Jurkat, Clone E6-1 (cell line): Measurements from ENCODE around the gene TMEM108.

Source experiments
- DNase-seq: peaks from one replicate; pipeline ENCODE4 v3.0.0-alpha.2; 2011; ENCODE audit warnings: low read depth, low spot score
- H3K4me3 ChIP-seq: 2 replicates; pipeline ENCODE4 v1.5.1; 2011; ENCODE audit warnings: mild to moderate bottlenecking, low read length, control low read depth, moderate library complexity

TMEM108 gene

DNA sequence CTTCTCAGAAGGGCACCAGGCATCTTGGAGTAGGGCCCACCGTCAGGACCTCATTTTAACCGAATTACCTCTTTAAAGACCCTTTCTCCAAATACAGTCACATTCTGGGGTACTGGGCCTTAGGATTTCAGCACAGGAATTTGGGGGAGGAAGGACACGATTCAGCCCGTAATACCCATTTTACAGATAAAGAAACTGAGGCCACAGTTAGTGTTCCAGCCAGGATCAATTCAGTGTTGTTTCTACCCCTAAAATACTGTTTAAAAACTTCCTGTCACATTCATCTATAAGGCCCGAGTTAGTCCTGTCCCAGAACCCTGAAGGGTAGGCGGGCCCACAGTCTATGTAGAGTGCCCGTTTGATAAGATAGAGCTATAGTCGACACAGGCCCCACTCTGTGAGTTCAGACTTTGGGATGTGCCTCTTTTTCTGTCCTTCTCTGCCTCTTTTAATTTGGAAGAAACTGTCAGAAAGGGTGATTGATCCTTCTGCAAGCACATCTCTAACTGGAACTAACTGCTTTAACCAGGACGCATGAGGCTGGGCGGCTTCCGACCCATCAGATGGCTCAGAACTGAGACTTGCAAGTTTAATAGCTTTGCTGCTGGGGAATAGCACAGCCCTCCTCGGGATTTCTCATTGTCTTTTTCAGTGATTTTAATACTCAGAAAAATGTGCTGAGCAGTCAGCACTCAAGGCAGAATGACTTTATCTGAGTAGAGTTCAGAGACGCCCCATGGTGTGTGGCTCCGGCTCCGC lies 381.1 kb downstream of the TMEM108 start:
- H3K4me3 ChIP-seq: no peak overlapping the region
- no peak for DNase-seq

DNA sequence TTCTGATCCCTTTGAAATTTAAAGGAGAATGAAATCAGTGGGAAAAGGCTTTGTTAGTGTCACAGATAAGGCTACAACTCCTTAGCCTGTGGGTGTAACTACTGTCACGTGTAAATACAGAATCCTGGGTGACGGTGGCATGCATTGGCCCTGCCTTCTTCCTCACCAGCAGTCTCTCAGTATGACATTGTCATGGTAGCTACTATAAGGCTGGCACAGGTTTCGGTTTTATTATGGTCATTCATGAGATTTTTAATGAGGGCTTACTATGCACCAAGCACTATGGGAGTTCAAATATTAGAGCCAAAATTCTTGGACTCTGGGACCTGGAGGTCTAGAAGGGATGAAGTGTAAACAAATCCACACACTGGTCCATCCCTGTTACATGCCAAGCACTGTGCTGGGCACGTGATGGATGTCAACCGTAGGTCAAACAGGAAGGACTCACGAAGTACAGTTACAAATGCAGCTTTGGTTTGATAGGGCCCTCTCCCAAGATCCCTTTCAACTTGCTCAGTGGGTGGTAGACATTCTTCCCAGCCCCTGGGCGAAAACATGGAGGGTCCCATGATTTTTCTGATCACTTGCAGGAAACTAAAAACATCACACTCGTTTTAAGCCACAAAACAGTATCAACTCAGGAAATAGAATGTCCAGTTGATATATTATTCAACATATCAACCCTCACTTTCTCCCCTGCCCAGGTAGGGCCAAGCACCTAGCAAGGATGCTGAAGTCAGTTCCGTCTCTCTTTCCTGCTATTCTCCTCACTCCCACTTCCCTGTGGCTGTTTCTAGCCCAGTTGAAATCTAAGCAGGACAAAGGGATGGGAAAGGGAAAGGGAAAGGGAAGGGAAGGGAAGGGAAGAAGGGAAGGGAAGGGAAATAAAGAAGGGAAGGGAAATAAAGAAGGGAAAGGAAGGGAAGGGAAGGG lies 387.0 kb downstream of the TMEM108 start:
- H3K4me3 ChIP-seq: no peak overlapping the region
- no peak for DNase-seq

DNA sequence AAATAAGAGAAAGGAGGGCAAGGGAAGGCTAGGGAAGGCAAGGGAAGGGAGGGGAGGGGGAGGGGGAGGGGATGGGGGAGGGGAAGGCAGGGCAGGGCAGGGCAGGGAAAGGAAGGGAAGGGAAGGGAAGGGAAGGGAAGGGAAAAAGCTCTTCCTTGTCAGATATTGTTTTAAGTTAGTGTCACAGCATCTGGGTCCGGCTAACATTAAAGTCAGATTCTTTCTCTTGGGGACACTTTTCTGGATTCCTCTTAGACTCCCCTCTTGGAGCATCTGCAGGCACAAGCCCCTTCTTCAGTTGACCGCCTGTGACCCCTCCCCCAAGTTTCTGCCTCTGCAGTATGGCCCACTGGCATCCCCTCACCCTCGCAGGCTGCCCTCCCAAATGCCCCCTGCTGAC lies 387.7 kb downstream of the TMEM108 start:
- no peak overlapping the region for H3K4me3 ChIP-seq
- DNase-seq: no peak

DNA sequence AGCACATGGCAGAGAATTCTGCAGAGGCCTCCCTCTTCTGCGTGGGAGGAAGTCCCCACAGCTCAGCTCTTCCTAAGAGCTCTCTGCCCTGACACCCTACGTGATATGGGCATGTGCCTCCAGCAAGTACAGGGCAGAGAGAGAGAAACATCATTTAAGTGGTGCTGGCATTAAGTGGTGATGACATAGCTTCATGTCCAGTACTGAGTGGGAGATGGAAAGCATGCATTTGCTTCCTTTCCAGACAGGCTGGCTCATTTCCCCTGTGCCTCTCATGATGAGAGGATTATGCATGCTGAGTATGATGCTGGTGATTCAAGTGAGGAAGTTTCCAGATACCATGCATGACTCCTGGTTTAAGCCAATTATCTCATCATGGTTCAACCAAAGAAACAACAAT lies 388.5 kb downstream of the TMEM108 start:
- DNase-seq: no peak
- H3K4me3 ChIP-seq: no peak overlapping the region

DNA sequence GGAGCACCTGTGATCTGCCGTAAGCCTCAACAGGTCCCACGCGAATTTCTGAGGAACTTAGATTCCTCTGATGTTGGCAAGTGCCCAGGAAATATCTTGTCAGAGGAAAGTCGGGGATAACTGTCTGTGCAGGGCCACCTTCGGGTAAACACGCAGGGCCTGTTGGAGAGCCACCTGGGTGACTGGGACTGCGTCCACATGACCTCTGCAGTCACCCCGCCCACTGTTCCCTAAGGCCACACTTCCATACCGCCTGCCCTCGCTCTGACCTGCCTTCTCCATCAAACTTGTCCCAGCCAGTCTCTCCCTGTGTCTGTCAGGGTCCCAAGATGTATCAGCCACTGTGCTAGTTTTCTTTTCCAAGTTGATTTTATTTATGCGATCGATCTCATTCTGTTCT lies 390.4 kb downstream of the TMEM108 start:
- no peak for DNase-seq
- no peak overlapping the region for H3K4me3 ChIP-seq

DNA sequence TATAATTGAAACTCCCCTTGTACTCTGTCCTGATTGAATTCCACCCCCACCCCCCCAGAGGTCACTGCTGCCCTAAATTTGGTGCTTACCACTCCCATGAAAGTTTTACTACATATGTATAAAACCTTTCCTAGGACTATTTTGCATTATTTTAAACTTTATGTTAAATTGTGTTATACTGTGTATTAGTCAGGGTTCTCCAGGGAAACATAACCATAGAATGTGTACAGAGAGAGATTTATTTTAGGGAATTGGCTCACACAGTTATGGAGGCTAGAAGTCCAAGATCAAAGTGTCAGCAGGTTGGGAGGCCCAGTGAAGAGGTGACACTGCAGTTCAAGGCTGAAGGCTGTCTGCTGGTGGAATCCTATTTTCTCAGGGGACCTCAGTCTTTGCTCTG lies 390.9 kb downstream of the TMEM108 start:
- no peak overlapping the region for H3K4me3 ChIP-seq
- DNase-seq: no peak

DNA sequence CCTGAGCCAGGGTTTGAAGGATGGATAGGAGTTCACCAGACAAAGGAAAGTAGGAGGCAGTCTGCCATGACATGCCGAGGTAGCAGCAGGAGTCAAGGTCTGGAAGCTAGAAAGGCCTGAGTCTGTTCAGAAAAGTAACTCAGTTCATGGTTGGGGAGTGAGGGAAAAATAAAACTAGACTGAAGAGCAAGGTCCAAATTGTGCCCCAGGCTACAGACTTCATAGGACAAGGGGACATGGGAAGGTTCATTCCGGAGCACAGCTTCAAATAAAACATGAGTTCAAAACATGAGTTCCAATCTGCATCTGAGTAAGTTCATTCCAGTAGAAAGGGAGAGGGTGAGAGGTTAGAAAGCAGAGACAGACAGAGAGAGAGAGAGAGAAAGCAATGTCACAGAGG lies 401.4 kb downstream of the TMEM108 start:
- H3K4me3 ChIP-seq: no peak overlapping the region
- DNase-seq: no peak

DNA sequence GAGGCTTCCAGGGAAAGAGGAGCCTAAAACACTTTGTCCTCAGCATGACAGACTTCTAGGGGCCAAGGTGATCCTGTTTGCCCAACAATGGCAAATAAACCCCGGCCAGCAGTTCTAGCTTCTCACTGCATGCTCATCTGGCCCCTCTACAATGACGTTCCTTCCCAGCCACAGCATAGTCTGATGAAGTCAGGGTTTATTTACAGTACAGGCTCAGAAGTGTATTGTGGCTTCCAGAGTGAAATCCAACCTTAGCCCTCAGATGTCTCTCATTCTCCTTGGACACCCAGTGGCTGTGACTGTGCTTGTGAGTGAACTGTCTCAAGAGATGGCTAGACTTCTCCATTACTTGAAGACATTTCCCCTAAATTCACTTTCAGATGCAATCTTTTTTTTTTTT lies 402.5 kb downstream of the TMEM108 start:
- no peak for DNase-seq
- H3K4me3 ChIP-seq: no peak overlapping the region

DNA sequence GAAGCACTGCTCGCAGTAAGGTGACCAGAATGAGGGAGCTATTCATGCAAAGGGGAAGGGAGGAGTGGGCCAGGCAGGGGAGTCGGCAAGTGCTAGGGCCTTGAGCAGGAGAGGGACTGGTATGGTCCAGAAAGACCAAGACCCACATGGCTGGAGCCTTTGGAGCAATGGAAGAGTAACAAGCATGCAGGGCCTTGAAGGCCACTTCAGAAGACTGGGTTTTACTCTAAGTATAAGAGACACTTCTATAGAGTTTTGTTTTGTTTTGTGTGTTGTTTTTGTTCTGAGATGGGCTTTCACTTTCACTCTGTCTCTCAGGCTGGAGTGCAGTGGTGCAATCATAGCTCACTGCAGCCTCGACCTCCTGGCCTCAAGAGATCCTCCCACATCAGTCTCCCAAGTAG lies 403.7 kb downstream of the TMEM108 start:
- no peak for DNase-seq
- H3K4me3 ChIP-seq: no peak overlapping the region

DNA sequence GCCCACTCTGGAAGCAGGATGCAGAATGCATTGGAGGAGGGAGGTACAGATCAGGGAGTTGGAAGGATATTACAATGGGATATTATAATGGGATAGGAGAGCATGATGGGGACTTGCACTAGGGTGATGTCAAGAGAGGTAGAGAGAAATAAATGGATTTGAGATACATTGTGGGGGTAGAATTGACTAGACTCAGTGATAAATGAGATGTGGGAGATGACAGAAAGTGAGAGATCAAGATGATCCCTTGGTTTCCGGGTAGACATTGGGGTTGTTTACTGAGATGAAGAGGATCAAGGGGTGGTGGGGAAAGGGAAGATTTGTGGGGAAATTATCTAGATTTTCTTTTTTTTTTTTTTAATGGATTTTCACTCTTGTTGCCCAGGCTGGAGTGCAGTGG lies 404.3 kb downstream of the TMEM108 start:
- no peak for DNase-seq
- H3K4me3 ChIP-seq: no peak overlapping the region

DNA sequence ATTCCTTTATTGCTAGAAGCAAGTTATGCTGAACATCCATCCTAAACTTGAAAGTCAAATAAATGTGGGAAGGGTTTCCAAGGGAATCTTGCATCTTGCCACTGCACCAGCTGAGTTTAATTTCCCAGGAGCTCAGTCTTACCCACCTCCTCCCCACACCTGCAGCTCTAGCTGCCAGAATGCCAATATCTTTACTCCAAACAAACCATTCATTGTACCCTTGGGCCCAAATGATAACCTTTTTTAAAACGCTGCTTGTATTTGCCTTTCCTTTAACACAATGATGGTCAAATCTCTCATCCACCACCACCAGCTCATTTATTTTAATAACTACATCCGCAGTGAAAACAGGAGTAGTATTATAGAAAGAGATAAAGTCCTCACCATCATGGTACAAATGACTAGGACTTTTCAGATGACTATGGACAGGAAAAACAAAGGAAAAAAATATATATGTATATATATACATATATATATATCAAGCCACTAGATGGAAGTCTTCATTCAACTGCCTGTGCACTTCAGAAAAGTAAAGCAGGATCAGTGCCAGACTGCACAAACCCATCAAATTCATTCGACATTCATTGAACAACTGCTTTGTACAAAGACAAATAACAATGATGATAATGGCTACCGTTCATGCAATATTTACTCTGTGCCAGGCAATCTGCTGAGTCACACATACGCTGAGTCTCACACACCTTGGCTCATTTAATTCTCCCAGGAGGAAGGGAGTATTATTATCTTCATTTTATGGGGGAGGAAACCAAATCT lies 405.6 kb downstream of the TMEM108 start:
- H3K4me3 ChIP-seq: no peak overlapping the region
- DNase-seq: no peak

DNA sequence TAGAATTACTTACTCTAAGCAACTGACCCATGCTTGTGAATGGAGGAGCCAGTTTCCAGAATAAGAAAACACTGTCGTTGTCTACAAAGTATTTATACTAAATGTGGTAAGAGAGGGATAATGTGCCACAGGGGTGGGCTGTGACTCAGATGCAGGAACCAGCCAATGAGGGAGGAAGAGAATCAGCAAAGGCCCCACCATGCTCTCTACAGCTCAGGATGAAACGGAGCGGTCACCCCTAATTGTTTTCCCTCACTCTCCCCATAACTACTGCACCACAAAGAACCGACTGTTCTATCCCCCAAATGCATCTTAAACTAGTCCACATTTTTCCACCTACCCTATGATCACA lies 406.2 kb downstream of the TMEM108 start:
- DNase-seq: no peak
- H3K4me3 ChIP-seq: no peak overlapping the region

DNA sequence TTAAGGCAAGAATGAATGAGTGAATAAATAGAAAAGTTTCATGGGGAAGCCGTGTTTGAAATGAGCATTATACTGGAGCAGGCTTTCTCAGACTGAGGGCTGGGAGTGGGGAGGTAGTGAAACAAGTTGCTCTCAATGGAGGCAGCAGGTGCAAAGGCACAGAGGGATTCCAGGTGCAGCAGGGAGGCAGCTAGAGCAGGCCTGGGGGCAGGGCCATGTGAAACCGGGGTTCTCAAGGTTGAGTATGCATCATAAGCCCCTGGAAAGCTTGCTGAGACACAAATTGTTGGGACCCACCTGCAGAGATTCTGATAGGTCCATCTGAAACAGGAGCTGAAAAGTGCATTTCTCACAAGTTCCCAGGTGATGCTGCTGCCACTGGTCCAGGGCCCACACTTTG lies 406.9 kb downstream of the TMEM108 start:
- no peak for DNase-seq
- H3K4me3 ChIP-seq: no peak overlapping the region
